Measurements from ENCODE around the gene SINHCAF. TPM values are rescaled to one million over a fixed set of nuclear protein-coding genes. Genes with fewer than 3 reads are reported as not detected.

Gene SINHCAF
- total RNA-seq, 1 experiment from 2014 or later = 139 TPM

DNA sequence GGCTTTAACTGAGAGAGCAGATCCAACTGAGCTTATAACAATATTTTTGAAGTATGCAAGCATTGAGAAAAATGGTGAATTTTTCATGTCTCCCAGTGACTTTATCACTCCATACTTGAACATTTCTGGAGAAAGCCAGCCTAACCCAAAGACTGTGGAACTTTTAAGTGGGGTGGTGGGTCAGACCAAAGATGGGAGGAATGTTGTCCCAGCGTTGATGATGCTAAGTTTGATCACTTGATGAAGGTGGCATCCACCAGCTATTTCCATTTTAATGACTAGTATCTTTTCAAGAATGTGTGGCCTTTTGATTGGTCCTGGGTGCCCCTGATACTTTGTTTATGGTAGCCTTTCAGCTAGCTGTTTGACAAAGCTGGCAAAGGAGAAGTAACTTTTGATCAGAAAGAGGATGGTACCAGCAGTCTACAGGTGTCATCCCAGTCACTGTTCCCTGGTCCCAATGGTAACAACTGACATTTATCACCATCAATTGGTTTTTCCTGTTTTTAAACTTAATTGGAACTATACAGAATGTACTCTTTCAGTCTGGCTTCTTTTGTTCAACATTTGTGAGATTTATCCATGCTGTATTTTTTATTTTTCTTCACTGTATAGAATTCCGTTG lies 14.2 kb downstream of the SINHCAF start:
- TF ChIP-seq, protein P1, sequence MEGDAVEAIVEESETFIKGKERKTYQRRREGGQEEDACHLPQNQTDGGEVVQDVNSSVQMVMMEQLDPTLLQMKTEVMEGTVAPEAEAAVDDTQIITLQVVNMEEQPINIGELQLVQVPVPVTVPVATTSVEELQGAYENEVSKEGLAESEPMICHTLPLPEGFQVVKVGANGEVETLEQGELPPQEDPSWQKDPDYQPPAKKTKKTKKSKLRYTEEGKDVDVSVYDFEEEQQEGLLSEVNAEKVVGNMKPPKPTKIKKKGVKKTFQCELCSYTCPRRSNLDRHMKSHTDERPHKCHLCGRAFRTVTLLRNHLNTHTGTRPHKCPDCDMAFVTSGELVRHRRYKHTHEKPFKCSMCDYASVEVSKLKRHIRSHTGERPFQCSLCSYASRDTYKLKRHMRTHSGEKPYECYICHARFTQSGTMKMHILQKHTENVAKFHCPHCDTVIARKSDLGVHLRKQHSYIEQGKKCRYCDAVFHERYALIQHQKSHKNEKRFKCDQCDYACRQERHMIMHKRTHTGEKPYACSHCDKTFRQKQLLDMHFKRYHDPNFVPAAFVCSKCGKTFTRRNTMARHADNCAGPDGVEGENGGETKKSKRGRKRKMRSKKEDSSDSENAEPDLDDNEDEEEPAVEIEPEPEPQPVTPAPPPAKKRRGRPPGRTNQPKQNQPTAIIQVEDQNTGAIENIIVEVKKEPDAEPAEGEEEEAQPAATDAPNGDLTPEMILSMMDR (IDR thresholded peaks at IDR 0.05; ENCODE audit: unreplicated experiment) = no peak
- H3K4me3 Mint-ChIP-seq (ENCODE audit: unreplicated experiment) = no peak overlapping the region
- BruUV-seq (replicated peaks) = no TSS peak
- ChIA-PET CTCF (interaction anchor here (0.5 to 1.7 kb wide), 2 partner anchors 40 to 559 kb away, joined by 3 to 6 read pairs; no protein-coding TSS in a partner anchor), POLR2A (interaction anchor here (0.7 kb wide), 1 partner anchor 13 kb away, joined by 3 read pairs; no protein-coding TSS in a partner anchor)
- no peak overlapping the region for H3K27ac Mint-ChIP-seq (ENCODE audit: low read depth, unreplicated experiment)
- peaks cover 26% of the 10 kb centered on the region for H3K36me3 Mint-ChIP-seq (ENCODE audit: insufficient read depth, unreplicated experiment)
- intact Hi-C loops (cut with micrococcal nuclease) = no loop called here
- peaks cover 16% of the 10 kb centered on the region for H3K4me1 Mint-ChIP-seq (ENCODE audit: insufficient read depth, unreplicated experiment)
- no peaks in the 10 kb centered on the region for H3K27me3 Mint-ChIP-seq (ENCODE audit: insufficient read depth, unreplicated experiment)
- no peak for DNase-seq (ENCODE audit: unreplicated experiment)
- no peaks in the 10 kb centered on the region for H3K9me3 Mint-ChIP-seq (ENCODE audit: unreplicated experiment)

DNA sequence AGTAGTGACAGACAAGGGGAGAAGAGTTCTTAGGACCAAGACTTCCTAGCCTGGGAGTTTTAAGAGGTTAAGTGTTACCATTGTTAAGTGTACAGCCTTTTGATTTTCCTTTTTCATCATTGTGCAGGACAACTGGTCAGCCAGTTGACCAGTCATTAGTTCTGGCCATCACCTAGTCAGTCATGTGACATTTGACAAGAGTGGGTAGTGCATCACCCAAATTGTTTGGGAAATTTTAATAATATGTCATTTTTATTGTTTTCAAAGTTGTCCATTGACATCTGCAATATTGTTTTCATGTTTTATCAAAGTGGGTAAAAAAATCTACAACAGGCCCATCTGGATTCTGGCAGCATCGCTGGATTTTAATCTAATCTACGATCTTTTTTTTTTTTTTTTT lies 15.5 kb downstream of the SINHCAF start:
- DNase-seq (ENCODE audit: unreplicated experiment) = no peak
- H3K36me3 Mint-ChIP-seq (ENCODE audit: insufficient read depth, unreplicated experiment) = peaks cover 26% of the 10 kb centered on the region
- H3K4me1 Mint-ChIP-seq (ENCODE audit: insufficient read depth, unreplicated experiment) = peaks cover 18% of the 10 kb centered on the region
- intact Hi-C loops (cut with micrococcal nuclease) = no loop called here
- no peaks in the 10 kb centered on the region for H3K27me3 Mint-ChIP-seq (ENCODE audit: insufficient read depth, unreplicated experiment)
- BruUV-seq (replicated peaks) = no TSS peak
- no peak overlapping the region for H3K27ac Mint-ChIP-seq (ENCODE audit: low read depth, unreplicated experiment)
- ChIA-PET CTCF (interaction anchor here (1.0 to 1.7 kb wide), 2 partner anchors 38 to 334 kb away, joined by 4 to 6 read pairs; no protein-coding TSS in a partner anchor), POLR2A (interaction anchor here (1.1 kb wide), 1 partner anchor 14 kb away, joined by 3 read pairs; no protein-coding TSS in a partner anchor)
- TF ChIP-seq, protein P1 (IDR thresholded peaks at IDR 0.05; ENCODE audit: unreplicated experiment) = no peak
- no peak overlapping the region for H3K4me3 Mint-ChIP-seq (ENCODE audit: unreplicated experiment)
- H3K9me3 Mint-ChIP-seq (ENCODE audit: unreplicated experiment) = no peaks in the 10 kb centered on the region

DNA sequence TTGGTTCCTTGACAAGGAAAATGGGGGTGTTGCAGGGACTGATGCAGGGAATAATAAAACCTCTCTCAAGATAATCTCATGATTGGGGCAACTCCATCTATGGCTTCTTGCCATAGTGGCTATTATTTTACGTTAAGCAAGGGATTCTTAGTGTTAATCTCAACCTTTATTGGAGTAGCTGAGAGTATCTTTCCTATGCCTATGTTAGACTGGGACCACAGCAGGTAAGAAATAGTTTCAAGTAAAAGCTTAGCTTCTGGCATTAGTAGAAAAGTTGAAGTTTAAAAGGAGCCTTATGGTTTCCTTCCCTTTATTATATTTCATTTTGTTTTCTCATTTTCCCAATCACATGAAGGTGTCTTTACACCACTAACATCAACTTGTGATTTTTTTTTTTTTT lies 16.7 kb downstream of the SINHCAF start:
- TF ChIP-seq, protein P1 (IDR thresholded peaks at IDR 0.05; ENCODE audit: unreplicated experiment) = no peak
- POLR2A ChIA-PET = no interaction called here
- H3K27ac Mint-ChIP-seq (ENCODE audit: low read depth, unreplicated experiment) = no peak overlapping the region

DNA sequence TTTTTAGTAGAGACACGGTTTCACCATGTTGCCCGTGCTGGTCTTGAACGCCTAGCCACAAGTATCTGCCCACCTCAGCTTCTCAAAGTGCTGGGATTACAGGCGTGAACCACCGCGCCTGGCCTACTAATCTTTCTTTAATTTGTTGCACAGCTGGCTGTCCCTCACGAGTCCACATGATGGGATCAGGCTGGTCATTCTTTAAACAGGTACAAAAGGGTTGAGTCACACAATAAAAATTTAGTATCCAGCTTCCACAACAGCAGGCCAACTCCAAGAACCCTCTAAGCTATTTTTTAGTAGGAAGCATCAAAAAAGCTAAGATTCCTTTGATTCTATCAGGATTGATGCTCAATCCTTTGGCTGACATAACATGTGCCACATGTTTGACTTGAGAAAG lies 17.8 kb downstream of the SINHCAF start:
- Mint-ChIP-seq H3K27ac (ENCODE audit: low read depth, unreplicated experiment) (no peak overlapping the region), H3K9me3 (ENCODE audit: unreplicated experiment) (no peaks in the 10 kb centered on the region), H3K4me3 (ENCODE audit: unreplicated experiment) (no peak overlapping the region), H3K36me3 (ENCODE audit: insufficient read depth, unreplicated experiment) (peaks cover 31% of the 10 kb centered on the region), H3K4me1 (ENCODE audit: insufficient read depth, unreplicated experiment) (peaks cover 23% of the 10 kb centered on the region), H3K27me3 (ENCODE audit: insufficient read depth, unreplicated experiment) (no peaks in the 10 kb centered on the region)
- POLR2A ChIA-PET = no interaction called here
- BruUV-seq (replicated peaks) = no TSS peak
- intact Hi-C loops (cut with micrococcal nuclease) = no loop called here
- TF ChIP-seq, protein P1 (IDR thresholded peaks at IDR 0.05; ENCODE audit: unreplicated experiment) = no peak
- no peak for DNase-seq (ENCODE audit: unreplicated experiment)
- CTCF ChIA-PET = interaction anchor here (0.5 to 1.6 kb wide), 4 partner anchors 9 to 276 kb away, joined by 3 to 6 read pairs (median 4); no protein-coding TSS in a partner anchor

More for the DNA sequence above, 16.7 kb downstream of the SINHCAF start:
- no peaks in the 10 kb centered on the region for H3K9me3 Mint-ChIP-seq (ENCODE audit: unreplicated experiment)
- no peaks in the 10 kb centered on the region for H3K27me3 Mint-ChIP-seq (ENCODE audit: insufficient read depth, unreplicated experiment)
- peaks cover 18% of the 10 kb centered on the region for H3K4me1 Mint-ChIP-seq (ENCODE audit: insufficient read depth, unreplicated experiment)
- CTCF ChIA-PET = interaction anchor here (0.6 to 0.9 kb wide), 3 partner anchors 26 to 616 kb away, joined by 3 read pairs; no protein-coding TSS in a partner anchor
- no peak for DNase-seq (ENCODE audit: unreplicated experiment)
- H3K4me3 Mint-ChIP-seq (ENCODE audit: unreplicated experiment) = no peak overlapping the region
- intact Hi-C loops (cut with micrococcal nuclease) = no loop called here
- BruUV-seq (replicated peaks) = no TSS peak
- peaks cover 20% of the 10 kb centered on the region for H3K36me3 Mint-ChIP-seq (ENCODE audit: insufficient read depth, unreplicated experiment)
